Measurements from ENCODE around the gene OR5L2.

GRCh38 chr11:55826919-55827318, at the start of gene OR5L2:
- TF ChIP-seq CTCF (IDR thresholded peaks at IDR 0.05) = no peak
- TF ChIP-seq POLR2A (IDR thresholded peaks at IDR 0.05) = no peak

All from adrenal gland (tissue), 5 donors.